H1 (cell line): ENCODE data around the gene TANC1. TPM values are rescaled to one million over a fixed set of nuclear protein-coding genes. Genes with fewer than 3 reads are reported as not detected.

Source experiments
- ASH2L ChIP-seq: fragments of 200-600, 300-600 bp; sonication (generic); IDR thresholded peaks from one replicate; pipeline ENCODE4 v1.7.1; 2017; ENCODE audit warnings: low read length
- CBX8 ChIP-seq: fragments of 300-800, 300-1000 bp; sonication (generic); IDR thresholded peaks from 2 replicates; pipeline ENCODE4 v1.7.1; 2016; ENCODE audit warnings: low read depth, low read length, borderline replicate concordance
- POU5F1 ChIP-seq: IDR thresholded peaks from 2 replicates; pipeline ENCODE4 v1.6.1; 2011; ENCODE audit warnings: low read depth, mild to moderate bottlenecking, low read length, moderate library complexity
- YY1 ChIP-seq: IDR thresholded peaks from 2 replicates; pipeline ENCODE4 v1.6.1; 2011; ENCODE audit warnings: low read depth, mild to moderate bottlenecking, low read length
- polyA plus RNA-seq, 7 experiments: library from polyadenylated mRNA; depleted of rRNA in 3 of 7; stranded (reverse) in 5 of 7; unstranded in 2 of 7; fragments of >200 nt in 5 of 7; fragments of 200-250 nt in 2 of 7; gene quantifications; 1 replicate in 5 of 7; 2 replicates in 1 of 7; 4 replicates in 1 of 7; pipeline versions ENCODE4 v1.2.1 to v1.2.3, GENCODE V29; 2011 to 2013; ENCODE audit warnings: missing spikeins in 2 of 7, mixed read lengths in 2 of 7
- total RNA-seq: library from RNA; stranded (reverse); fragmentation: NEBNext Ultra II Directional; extraction: Animal tissue kit (Norgen Biotek cat#: 25700); gene quantifications from 2 replicates; pipeline ENCODE4 v1.2.1, GENCODE V29; 2021
- TF ChIP-seq, protein P1 (sequence below): IDR thresholded peaks from 2 replicates; pipeline ENCODE4 v1.6.1; 2012; ENCODE audit warnings: inconsistent platforms

The TANC1 gene
- total and polyA plus RNA-seq, 2 of the 8 experiments (the other 6 are each of a cell fraction or from before 2014, with no cell fraction given): 4.1 to 7.6 TPM

GRCh38 chr2:159272156-159272555, 303.7 kb downstream of the TANC1 start (continued):
- TF ChIP-seq CBX8 (no peak), YY1 (no peak), ASH2L (no peak), POU5F1 (no peak)
- TF ChIP-seq, protein P1, sequence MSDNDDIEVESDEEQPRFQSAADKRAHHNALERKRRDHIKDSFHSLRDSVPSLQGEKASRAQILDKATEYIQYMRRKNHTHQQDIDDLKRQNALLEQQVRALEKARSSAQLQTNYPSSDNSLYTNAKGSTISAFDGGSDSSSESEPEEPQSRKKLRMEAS: no peak
